Activated CD8-positive, alpha-beta memory T cell treated with anti-CD3 and anti-CD28 coated beads, Interleukin-2, amount 50 U/mL, for 24 hours (primary cell): ENCODE results near the gene CASP14.
"Not testable (repeated sequence)": the region's sequence is repeated elsewhere in the genome, so short reads cannot be mapped to it uniquely, and the experiment has no call there.

Source experiments
- DNase-seq: peaks from one replicate; pipeline ENCODE4 v3.0.0-alpha.2; 2020; ENCODE audit errors: extremely low read depth

Gene CASP14, protein sequence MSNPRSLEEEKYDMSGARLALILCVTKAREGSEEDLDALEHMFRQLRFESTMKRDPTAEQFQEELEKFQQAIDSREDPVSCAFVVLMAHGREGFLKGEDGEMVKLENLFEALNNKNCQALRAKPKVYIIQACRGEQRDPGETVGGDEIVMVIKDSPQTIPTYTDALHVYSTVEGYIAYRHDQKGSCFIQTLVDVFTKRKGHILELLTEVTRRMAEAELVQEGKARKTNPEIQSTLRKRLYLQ

DNA sequence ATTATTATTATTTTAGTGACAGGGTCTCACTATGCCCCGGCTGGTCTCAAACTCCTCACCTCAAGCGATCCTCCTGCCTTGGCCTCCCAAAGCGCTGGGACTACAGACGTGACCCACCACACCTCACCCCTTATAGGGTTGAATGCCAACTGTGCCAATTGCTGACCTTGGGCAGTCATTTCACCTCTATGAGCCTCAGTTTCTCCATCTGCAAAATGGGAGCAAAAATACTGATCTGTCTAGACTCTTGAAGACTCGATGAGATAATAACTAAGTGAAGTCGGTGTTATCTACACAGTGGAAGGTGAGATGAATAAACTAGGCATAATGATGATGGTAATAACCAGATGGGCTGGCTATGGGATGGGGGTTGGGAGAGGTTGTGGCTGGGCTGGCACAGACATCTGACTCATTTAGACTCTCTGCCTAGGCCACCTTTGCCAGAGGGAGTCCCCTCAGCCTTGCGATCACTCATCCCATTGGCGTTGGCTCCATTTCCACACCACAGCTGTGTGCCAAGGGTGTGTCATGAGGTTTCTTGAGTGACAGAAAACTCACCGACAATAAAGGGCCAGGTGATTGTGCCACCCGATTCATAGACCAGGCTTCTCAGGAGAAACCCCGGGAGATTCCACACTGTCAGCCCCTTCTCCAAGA lies at the start of gene CASP14:
Gene CASP14, plus strand, starts transcription at position 596 of the 657 bp plus-strand sequence. CDS start 2,772 bp downstream, outside the sequence.
- no peak for DNase-seq

DNA sequence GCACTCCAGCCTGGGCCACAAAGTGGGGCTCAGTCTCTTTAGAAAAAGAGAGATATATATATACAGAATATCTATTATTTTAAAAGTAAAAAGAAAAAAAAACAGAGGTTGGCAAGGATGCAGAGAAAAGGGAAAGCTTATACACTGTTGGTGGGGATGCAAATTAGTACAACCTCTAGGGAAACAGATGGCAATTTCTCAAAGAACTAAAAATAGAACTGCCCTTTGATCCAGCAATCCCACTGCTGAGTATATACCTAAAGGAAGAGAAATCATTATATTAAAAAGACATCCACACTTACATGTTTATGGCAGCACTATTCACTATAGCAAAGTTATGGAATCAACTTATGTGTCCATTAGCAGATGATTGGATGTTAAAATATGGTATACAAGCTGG lies 41.0 kb upstream of the CASP14 start:
- no peak for DNase-seq

DNA sequence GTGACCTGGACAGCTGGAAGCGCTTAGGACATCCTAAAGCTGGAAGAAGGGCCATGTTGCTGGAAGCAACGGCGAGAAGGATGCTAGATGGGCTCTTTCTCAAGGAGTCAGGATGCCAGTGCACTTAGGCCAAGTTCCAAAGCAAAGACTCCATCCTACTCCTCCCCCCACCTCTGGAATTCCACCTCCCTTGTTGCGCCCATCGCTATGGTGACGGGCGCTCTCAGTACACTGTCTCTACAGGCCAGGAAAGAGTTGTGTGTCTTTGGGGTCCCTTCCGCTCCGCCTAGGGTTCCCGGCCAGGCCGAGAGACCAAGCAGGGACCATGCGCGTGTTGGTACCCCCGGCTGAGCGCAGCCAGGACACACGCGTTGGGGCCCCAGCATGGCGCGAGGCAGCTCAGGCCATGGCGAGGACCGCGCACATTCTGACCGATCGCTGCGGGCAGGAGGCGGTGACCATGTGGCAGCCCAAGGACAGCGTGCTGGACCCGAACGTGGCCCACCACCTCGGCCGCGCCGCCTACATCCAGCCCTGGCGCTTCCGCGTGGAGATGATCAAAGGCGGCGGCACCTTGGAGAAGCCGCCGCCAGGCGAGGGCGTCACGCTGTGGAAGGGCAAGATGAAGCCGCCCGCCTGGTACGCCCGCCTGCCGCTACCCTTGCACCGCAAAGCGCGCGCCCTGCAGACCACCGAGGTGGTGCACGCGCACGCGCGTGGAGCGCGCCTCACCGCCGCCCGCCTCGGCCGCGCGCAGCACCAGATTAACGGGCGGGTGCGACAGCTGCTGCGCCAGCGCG lies 38.6 kb upstream of the CASP14 start:
- no peak for DNase-seq

DNA sequence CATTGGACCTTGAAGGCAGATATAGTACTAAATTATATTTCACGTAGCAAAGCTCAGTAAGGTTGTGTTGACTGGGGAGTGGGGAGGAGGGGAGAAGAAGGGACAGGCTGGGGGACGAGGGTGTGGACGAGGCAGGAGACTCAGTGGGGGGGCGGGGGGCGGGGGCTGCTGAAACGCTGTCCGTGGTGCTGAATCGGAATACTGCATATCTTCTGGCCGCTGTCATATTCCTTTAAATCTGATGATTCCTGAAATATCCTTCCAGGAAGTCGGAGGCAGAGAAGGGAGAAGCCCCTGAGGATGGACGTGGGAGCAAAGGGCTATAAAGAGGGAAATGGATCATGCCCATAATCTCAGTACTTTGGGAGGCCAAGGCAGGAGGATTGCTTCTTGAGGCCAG lies 34.7 kb upstream of the CASP14 start:
- DNase-seq = no peak

DNA sequence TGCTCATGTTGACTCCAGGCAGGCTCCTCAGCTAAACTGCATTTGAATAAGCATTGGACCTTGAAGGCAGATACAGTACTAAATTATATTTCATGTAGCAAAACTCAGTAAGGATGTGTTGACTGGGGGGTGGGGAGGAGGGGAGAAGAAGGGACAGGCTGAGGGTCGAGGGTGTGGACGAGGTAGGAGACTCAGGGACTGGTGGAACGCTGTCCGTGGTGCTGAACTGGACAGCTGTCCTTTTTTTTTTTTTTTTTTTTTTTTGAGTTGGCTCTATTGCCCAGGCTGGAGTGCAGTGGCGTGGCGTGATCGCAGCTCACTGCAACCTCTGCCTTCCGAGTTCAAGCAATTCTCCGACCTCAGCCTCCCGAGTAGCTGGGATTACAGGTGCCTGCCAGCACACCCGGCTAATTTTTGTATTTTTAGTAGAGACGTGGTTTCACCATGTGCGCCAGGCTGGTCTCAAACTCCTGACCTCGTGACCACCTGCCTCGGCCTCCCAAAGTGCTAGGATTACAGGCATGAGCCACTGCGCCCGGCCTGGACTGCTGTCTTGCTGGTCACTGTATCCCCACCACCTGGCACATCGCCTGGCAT lies 33.2 kb upstream of the CASP14 start:
- DNase-seq = no peak

DNA sequence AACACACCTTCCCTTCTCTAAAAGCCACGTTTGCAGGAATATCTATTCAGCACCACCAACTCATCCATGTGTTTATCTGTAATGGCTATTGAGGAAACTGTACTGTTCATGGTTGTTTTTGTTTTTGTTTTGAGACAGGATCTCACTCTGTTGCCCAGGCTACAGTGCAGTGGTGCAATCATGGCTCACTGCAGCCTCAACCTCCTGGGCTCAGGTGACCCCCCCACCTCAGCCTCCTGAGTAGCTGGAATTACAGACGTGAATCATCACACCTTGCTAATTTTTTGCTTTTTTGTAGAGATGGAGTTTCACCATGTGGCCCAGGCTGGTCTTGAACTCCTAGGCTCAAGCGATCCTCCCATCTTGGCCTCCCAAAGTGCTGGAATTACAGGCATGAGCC lies 30.4 kb upstream of the CASP14 start:
- not testable (repeated sequence) for DNase-seq

DNA sequence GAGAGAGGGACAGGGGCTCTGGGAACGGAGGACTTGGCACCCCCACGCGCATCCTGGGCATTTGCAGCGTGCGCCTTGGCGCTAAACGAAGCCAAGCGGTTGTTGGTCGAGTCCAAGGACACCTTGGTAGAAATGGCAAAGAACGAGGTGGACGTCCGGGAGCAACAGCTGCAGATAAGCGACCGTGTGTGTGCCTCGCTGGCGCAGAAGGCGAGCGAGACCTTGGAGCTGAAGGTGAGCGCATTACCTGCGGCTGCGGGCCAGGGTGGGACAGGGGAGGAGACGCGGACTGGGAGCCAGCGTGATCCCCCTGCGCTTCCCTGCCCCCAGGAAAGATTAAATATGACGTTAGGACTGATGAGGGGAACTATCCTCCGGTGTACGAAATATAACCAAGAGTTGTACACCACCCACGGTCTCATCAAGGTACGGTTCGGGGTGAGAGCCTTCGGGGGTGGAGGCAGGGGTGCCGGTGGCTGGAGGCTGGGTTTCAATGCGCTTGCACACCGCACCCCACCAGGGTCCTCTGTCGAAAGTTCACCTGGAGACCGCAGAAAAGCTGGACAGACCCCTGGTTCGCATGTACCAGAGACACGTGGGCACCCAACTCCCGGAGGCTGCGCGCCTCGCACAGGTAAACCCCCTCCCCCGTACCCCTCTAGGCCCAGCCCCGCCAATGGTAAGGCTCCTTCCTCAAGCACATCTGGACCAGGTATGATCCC lies 27.8 kb upstream of the CASP14 start:
- no peak for DNase-seq

DNA sequence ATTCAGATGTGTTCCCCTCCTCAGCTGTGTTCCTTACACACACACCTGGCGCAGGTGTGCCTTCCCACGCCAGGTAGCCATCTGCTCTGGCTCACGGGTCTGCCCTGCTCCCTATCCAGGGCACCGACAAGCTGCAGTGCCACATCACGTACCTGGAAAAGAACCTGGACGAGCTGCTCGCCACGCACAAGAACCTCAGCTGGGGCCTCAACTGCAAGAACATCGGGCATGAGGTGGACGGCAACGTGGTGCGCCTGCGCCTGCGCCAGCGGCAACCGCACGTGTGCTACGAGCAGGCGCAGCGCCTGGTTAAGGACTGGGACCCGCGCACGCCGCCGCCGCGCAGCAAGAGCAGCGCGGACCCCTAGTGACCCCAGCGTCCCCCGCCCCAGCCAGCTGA lies 26.5 kb upstream of the CASP14 start:
- DNase-seq = no peak

DNA sequence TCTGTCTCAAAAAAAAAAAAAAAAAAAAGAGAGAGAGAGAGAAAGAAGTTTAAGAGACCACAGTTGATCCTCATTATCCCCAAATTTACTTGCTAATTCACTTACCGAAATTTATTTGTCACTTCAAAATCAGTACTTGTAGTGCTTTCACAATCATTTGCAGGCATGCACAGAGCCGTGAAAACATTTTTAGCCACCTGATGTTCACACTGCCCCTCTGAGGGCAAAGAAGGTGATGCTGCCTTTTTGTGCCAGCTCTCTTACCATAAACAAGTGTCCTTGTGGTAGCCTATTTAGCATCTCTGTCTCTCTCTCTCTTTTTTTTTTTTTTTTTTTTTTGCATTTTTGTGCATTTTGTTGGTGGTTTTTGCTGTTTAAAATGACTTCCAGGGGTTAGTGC lies 24.1 kb upstream of the CASP14 start:
- DNase-seq = no peak

DNA sequence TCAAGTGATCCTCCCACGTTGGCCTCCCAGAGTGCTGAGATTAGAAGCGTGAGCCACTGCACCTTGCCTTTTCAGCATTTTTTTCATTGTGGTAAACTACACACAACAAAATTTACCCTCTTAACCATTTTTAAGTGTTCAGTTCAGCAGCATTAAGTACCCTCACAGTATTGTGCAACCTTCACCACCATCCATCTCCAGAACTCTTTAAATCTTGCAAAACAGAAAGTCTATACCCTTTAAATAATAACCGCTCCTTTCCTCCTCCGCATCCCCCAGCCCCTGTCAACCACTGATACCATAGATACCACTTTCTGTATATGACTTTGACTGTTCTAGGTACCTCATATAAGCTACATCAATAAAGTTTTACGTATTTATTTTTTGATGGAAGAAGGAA lies 20.8 kb upstream of the CASP14 start:
- DNase-seq = no peak

DNA sequence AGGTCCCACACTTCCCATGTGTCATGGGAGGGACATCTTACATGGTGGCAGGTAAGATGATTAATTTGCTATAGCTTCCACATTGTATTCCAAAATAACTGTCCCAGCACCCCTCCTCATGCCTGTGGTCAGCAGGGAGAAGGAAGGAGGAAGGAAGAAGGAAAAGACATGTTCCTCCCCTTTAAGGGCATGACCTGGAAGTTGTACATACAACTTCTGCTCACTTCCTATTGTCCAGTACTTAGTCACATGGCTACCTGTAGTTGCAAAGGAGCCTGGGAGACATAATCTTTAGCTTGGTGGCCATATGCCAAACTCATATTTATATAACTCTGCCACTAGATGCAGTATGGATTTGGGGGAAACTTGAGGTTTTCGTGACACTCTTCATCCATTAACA lies 17.6 kb upstream of the CASP14 start:
- DNase-seq = no peak

DNA sequence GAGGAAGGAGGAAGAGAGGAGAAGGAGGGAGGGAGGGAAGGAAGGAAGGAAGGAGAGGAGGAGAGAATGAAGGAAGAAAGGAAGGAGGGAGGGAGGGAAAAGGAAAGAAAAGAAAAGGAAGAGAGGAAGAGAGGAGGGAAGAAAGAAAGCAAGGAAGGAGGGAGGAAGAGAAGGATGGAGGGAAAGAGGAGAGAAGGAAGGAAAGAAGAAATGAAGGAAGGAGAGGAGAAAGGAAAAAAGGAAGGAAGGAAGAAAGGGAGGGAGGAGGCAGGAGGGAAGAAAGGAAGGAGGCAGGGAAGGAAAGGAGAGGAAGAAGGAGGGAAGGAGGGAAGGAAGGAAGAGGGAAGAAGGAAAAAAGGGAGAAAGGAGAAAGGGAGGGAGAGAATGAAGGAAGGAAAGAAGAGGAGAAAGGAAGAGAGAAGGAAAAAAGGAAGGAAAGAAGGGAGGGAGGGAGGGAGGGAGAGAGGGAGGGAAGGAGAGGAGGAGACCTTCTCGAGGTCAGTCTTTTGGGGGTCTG lies 13.4 kb upstream of the CASP14 start:
- no peak for DNase-seq

DNA sequence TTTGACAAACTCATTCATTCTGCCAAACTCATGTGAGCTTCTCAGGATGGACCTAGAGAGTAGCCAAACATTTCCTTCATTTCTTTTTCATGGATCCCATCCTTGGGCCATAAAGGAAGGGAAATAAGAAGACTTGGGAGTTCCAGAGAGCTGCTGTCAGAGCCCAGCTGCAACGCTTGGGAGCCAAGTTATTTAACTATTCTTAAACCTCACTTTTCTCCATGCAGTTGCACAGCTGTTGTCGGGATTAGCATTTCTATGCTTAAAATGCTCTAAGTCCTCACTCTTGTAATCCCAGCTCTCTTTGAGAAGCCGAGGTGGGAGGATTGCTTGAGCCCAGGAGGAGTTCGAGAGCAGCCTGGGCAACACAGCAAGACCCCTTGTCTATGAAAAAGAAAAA lies 11.7 kb upstream of the CASP14 start:
- no peak for DNase-seq

DNA sequence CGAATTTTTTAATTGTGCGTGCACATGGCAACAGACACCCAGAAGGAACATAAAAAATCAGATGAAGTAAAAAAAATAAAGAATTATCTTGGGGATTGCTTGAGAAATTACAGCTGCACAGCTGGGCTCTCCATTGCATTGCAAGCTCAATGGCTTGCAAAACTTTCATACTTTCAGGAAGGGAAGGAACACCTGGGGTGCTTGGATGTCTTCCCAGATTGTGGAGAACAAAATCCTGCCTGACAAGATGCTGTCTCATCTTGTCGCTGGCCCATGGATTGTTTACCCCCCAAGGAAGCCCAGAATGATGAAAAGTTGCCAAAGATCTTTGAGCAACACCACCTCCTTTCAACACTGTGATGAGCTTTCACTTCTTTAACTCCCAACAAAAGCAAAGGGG lies 11.0 kb upstream of the CASP14 start:
- no peak for DNase-seq

DNA sequence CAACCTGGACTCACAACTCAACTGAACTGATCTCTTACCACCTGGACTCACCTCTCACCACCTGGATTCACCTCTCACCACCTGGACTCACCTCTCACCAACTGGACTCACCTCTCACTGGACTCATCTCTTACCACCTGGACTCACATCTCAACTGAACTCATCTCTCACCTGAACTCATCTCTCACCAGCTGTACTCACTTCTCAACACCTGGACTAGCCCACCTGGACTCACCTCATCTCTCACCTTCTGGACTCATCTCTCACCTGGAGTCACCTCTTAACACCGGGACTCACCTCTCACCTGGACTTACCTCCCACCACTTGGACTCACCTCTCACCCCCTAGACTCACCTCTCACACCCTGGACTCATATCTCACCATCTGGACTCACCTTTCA lies 7.3 kb upstream of the CASP14 start:
- no peak for DNase-seq

DNA sequence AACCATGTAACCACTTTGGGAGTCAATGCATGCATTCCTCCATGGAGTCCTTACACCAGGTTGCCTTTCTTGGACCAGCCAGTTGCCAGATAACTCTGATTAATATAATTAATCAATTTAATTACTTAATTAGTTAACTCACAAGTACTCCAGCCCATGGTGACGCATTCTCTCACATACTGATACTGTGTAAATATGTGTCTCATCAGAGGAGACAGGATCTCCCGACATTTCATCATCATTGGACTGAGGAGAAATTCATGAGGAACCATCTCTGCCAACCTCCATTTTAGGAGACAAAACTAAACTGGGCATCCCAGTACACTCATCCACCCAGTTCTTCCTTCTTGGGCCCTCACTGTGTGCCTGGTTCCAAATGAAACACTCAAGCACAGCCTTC lies 6.5 kb upstream of the CASP14 start:
- no peak for DNase-seq

DNA sequence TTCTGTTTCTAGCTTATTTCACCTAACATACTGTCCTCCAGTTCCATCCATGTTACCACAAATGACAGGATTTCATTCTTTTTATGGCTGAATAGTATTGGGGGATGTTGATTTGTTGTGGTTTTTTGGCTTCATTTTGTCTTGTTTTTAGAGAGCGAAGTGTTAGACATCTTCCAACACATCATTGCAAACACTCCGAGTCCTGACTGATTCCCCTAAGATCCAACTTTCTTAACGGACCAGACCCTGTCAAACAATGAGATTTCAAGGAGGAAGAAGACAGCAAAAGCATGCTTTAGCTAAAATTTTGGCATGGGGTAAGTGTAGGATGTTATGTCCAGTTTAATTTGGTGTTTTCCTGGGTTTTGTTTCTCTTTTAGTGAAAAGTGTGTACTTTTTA lies 3.8 kb upstream of the CASP14 start:
- no peak for DNase-seq

DNA sequence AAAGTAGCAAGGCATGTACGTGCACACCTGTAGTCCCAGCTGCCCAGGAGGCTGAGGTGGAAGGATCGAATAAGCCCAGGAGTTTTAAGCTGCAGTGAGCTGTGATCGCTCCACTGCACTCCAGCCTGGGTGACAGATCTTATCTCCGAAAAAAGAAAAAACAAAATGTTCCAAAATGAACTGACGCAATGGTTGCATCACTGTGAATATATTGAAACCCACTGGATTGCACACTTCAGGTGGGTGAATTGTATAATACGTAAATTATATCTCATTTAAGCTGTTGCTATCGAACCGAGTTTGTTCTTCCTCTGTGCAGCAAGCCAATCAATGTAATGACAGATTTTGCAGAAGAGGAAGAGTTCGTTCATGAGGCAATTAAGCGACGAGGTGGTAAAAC lies 1.6 kb upstream of the CASP14 start:
- no peak for DNase-seq

DNA sequence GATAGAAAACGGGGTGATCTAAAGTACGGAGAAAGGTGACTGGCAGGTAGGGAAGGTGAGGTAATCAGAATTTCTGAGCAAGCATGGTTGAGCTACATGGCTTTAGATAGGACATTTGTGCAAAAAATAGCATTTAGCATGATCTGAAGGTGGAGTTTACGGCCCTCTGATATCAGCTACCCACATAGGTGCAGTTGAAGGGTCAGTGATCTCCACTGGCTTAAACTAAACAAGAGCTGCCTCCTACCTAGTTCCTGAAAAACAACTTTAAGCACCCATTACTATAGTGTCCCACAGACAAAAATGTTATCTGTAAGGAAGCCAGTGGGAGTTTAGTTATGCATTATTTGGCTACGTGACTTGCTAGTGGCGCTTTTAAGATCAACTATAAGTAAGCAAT lies 1.2 kb upstream of the CASP14 start:
- DNase-seq = no peak

DNA sequence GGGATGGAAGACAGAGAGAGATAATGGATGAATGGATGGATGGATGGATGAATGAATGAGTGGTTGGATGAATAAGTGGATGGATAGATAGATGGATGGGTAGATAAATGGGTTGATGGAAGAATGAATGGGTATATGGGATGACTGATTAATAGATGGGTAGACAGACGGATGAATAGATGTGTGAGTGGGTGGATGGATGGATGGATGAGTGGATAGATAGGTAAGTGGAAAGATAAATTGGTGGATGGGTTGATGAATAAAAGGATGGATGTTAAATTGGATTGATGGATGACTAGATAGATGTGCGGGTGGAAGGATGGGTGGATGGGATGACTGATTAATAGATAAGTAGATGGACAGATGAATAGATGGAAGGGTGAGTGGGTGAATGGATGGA lies 1.4 kb downstream of the CASP14 start:
- no peak for DNase-seq

DNA sequence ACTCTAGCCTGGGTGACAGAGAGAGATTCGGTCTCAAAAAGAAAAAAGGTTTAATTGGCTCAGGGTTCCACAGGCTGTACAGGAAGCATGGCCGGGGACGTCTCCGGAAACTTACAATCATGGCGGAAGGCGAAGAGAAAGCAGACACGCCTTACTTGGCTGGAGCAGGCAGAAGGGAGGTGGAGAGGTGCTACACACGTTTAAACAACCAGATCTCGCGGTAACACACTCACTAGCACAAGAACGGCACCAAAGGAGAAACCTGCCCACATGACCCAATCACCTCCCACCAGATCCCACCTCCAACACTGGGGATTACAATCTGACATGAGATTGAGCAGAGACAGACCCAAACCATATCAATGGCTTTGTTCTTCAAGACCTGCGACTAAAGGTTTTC lies 12.8 kb downstream of the CASP14 start:
- no peak for DNase-seq

DNA sequence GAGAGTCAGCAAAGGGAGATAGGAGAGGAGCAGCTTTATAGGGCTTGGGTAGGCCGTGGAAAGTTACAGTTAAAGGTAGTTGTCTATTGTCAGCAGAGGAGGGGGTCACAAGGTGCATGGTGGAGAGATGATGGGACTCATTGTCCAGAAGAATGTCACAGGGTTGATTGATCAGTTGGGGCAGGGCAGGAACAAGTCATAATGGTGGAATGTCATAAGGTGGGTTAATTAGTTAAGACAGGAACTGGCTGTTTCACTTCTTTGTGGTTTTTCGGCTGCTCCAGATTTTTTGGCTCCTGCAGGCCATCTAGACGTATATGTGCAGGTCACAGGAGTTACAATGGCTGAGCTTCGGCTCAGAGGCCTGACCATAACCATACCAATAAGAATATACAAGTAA lies 21.1 kb downstream of the CASP14 start:
- not testable (repeated sequence) for DNase-seq
